ENCODE results near the gene ZCCHC12. TPM values are rescaled to one million over a fixed set of nuclear protein-coding genes. Genes with fewer than 3 reads are reported as not detected.

The ZCCHC12 gene
- polyA plus RNA-seq, 1 of the 3 experiments (the other 2 are of a cell fraction): 0.26 TPM

DNA sequence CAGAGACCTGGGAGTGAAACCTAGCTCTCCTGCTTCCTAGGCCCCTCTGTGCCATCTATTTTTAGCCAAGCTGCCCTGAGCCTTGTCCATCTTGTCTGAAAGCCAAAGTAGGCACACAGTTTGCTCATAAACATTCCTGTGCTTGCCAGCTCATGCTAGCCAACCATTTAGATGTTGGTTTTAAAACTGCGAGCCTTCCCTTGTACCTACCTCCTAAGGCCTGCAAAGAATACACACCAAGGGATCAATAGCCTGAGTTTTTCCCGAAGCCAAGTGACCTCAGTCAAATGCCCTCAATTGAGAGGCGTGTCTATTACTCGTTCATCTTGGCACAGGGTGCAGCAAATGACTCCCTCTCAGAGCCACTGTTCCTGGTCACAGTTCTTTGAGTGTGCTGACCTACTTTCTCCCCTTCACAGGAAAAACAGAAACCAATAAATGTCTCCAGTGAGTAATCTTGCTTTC lies 48.5 kb downstream of the ZCCHC12 start (continued):
- TF ChIP-seq REST (IDR thresholded peaks at IDR 0.05; ENCODE audit: low read depth, low read length): no peak

Other genes starting within 250 kb of the ZCCHC12 start
- 27.0 and 29.9 TPM in 2 replicates for gene IL13RA1, start 96.2 kb upstream of the ZCCHC12 start, polyA plus RNA-seq (2012; rRNA removed)
- 0.07 and 0.11 TPM in 2 replicates for gene LONRF3, start 150.8 kb downstream of the ZCCHC12 start, polyA plus RNA-seq (2012; rRNA removed)
- gene CT47C1, start 249.2 kb downstream of the ZCCHC12 start, polyA plus RNA-seq (2012; rRNA removed): not detected in 2 replicates

Data from SK-N-SH (cell line).